ENCODE measurements around the gene FBXO8. TPM values are rescaled to one million over a fixed set of nuclear protein-coding genes. Genes with fewer than 3 reads are reported as not detected.

The FBXO8 gene
- polyA plus RNA-seq, 1 of the 3 experiments (the other 2 are of a cell fraction), result 16.0 TPM

- H2AFZ ChIP-seq (ENCODE audit: low read depth), result no peak overlapping the region
- peaks cover 2 to 4% of the 10 kb centered on the region in 2 experiments for H3K36me3 ChIP-seq (replicated peaks in 1 of 2; ENCODE audit: control insufficient read depth in 1 of 2, insufficient read depth in 2 of 2, low read length in 1 of 2)
- peaks cover 13% of the 10 kb centered on the region for H3F3A ChIP-seq (replicated peaks; ENCODE audit: insufficient read depth)
- peak overlapping the region in 1 of 2 experiments; percentile 98; a peak in 2 of 4 replicates for H3K27ac ChIP-seq (ENCODE audit: low read depth in 2 of 2, low read length in 1 of 2)
- CTCF ChIA-PET, result interaction anchor here (1.1 to 1.2 kb wide), 2 partner anchors 16 to 121 kb away, joined by 3 to 4 read pairs; no protein-coding TSS in a partner anchor
- TF ChIP-seq RFX5 (IDR thresholded peaks at IDR 0.05; ENCODE audit: low read length), result peak; percentile 40; the same call in 1 of the 2 replicates
- TF ChIP-seq USF1 (IDR thresholded peaks at IDR 0.05; ENCODE audit: borderline replicate concordance, low read depth), result no peak
- 42% methylated on average over 2 of the region's 2 CpGs for WGBS (ENCODE audit: low lambda C conversion rate)
- no peak overlapping the region for H3K4me2 ChIP-seq
- H3K9ac ChIP-seq, result no peak overlapping the region
- no peaks in the 10 kb centered on the region for H3K9me3 ChIP-seq
- POLR2A ChIA-PET, result no interaction called here
- H4K20me1 ChIP-seq (ENCODE audit: insufficient read depth), result no peaks in the 10 kb centered on the region
- no peaks in the 10 kb centered on the region for H3K27me3 ChIP-seq (ENCODE audit: insufficient read depth)
- H3K79me2 ChIP-seq (ENCODE audit: insufficient read depth), result peaks cover 30% of the 10 kb centered on the region; the same call in 1 of the 2 replicates
- H3K4me3 ChIP-seq (ENCODE audit: low read depth in 2 of 2, low read length in 1 of 2), result no peak overlapping the region; a peak in 1 of 4 replicates
- H3K9me2 ChIP-seq, result no peaks in the 10 kb centered on the region
- peak; percentile 46 for DNase-seq
- H3K4me1 ChIP-seq (ENCODE audit: control insufficient read depth in 1 of 2, insufficient read depth in 2 of 2, low read depth in 1 of 2, low read length in 1 of 2), result peaks cover 14 to 15% of the 10 kb centered on the region in 2 experiments; a peak in 3 of 4 replicates
These were observed 17.6 kb downstream of the FBXO8 start for GRCh38 chr4:174265916-174266315.

GRCh38 chr4:174263445-174263736, 20.1 kb downstream of the FBXO8 start:
- 74% methylated on average over 3 of the region's 3 CpGs for WGBS (ENCODE audit: low lambda C conversion rate)

More at GRCh38 chr4:174263445-174263736, 20.1 kb downstream of the FBXO8 start:
- Histone ChIP-seq H3K4me1 (ENCODE audit: control insufficient read depth in 1 of 2, insufficient read depth in 2 of 2, low read depth in 1 of 2, low read length in 1 of 2) (peaks cover 20 to 23% of the 10 kb centered on the region in 2 experiments; a peak in 3 of 4 replicates), H3K27ac (ENCODE audit: low read depth in 2 of 2, low read length in 1 of 2) (peak overlapping the region in 1 of 2 experiments; percentile 98; a peak in 2 of 4 replicates), H3K36me3 (replicated peaks in 1 of 2; ENCODE audit: control insufficient read depth in 1 of 2, insufficient read depth in 2 of 2, low read length in 1 of 2) (peaks cover under 1 to 14% of the 10 kb centered on the region in 2 experiments), H2AFZ (ENCODE audit: low read depth) (no peak overlapping the region), H3K4me3 (ENCODE audit: low read depth in 2 of 2, low read length in 1 of 2) (no peak overlapping the region; a peak in 1 of 4 replicates), H3K9me2 (no peaks in the 10 kb centered on the region; the same call in 1 of the 2 replicates), H3K9me3 (no peaks in the 10 kb centered on the region), H3K4me2 (no peak overlapping the region), H3K27me3 (ENCODE audit: insufficient read depth) (no peaks in the 10 kb centered on the region), H3F3A (replicated peaks; ENCODE audit: insufficient read depth) (peaks cover 13% of the 10 kb centered on the region), H3K79me2 (ENCODE audit: insufficient read depth) (peaks cover 27% of the 10 kb centered on the region; the same call in 1 of the 2 replicates), H4K20me1 (ENCODE audit: insufficient read depth) (no peaks in the 10 kb centered on the region), H3K9ac (no peak overlapping the region)
- ChIA-PET CTCF (interaction anchor here (0.8 to 1.4 kb wide), 5 partner anchors 9 to 70 kb away, joined by 3 to 5 read pairs (median 3); no protein-coding TSS in a partner anchor), POLR2A (interaction anchor here (0.6 to 1.8 kb wide), 12 partner anchors 20 to 757 kb away, joined by 3 to 14 read pairs (median 4); partner anchors contain the start of genes CEP44, FBXO8 and HAND2)
- TF ChIP-seq REST (IDR thresholded peaks at IDR 0.05; ENCODE audit: low read depth, low read length) (no peak), POLR2AphosphoS5 (IDR thresholded peaks at IDR 0.05; ENCODE audit: low read depth, low read length) (no peak), RAD21 (IDR thresholded peaks at IDR 0.05; ENCODE audit: low read length) (no peak), NRF1 (IDR thresholded peaks at IDR 0.05; ENCODE audit: low read depth, low read length) (no peak), MAX (IDR thresholded peaks at IDR 0.05; ENCODE audit: low read depth) (no peak), TEAD4 (IDR thresholded peaks at IDR 0.05; ENCODE audit: borderline replicate concordance, insufficient read depth) (no peak), FOXJ3 (CRISPR knock-in tag; IDR thresholded peaks at IDR 0.05) (no peak), RCOR1 (IDR thresholded peaks at IDR 0.05; ENCODE audit: low read length) (no peak), PBX3 (IDR thresholded peaks at IDR 0.05) (no peak), EZH2phosphoT487 (IDR thresholded peaks at IDR 0.05; ENCODE audit: borderline replicate concordance, low read depth) (no peak), MXI1 (IDR thresholded peaks at IDR 0.05; ENCODE audit: low read depth, low read length) (no peak), RXRA (IDR thresholded peaks at IDR 0.05; ENCODE audit: borderline replicate concordance, low read depth) (no peak), EP300 (IDR thresholded peaks at IDR 0.05; ENCODE audit: borderline replicate concordance in 1 of 2, low read depth in 1 of 2, low read length in 1 of 2) (no peak), NFIC (IDR thresholded peaks at IDR 0.05; ENCODE audit: borderline replicate concordance) (no peak), FOSL2 (IDR thresholded peaks at IDR 0.05; ENCODE audit: borderline replicate concordance, low read depth) (no peak), GABPA (IDR thresholded peaks at IDR 0.05; ENCODE audit: low read depth) (no peak), IRF3 (IDR thresholded peaks at IDR 0.05; ENCODE audit: low read depth, low read length) (no peak)
- DNase-seq, result no peak
